ENCODE results near the gene DNASE1L1.

DNA sequence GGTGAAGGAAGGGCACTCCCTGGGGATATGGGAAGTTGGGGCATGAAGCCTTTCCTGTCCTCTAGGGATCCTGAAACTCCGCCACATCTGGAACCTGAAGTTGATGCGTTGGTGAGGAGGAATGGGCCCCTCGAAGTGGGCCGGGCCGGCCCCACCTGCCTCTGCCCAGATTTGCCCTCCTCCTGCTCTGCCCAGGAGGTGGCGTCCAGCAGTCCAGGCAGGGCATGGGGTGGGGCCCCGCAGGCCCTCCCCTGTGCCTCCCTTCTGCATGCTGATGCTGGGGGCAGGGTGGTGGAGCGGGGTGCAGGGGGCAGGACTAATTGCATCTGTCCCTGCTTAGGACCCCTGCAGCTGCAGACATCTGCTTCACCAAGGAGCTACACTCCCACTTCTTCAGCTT is 4.1 kb upstream of the DNASE1L1 start:
- TF ChIP-seq, protein P1, sequence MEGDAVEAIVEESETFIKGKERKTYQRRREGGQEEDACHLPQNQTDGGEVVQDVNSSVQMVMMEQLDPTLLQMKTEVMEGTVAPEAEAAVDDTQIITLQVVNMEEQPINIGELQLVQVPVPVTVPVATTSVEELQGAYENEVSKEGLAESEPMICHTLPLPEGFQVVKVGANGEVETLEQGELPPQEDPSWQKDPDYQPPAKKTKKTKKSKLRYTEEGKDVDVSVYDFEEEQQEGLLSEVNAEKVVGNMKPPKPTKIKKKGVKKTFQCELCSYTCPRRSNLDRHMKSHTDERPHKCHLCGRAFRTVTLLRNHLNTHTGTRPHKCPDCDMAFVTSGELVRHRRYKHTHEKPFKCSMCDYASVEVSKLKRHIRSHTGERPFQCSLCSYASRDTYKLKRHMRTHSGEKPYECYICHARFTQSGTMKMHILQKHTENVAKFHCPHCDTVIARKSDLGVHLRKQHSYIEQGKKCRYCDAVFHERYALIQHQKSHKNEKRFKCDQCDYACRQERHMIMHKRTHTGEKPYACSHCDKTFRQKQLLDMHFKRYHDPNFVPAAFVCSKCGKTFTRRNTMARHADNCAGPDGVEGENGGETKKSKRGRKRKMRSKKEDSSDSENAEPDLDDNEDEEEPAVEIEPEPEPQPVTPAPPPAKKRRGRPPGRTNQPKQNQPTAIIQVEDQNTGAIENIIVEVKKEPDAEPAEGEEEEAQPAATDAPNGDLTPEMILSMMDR (IDR thresholded peaks at IDR 0.05; ENCODE audit: poor library complexity, severe bottlenecking), result no peak
- TF ChIP-seq EZH2 (IDR thresholded peaks at IDR 0.05; ENCODE audit: borderline replicate concordance, insufficient read depth, low read length, poor library complexity, severe bottlenecking) (no peak), POLR2AphosphoS5 (IDR thresholded peaks at IDR 0.05) (no peak), TAF1 (IDR thresholded peaks at IDR 0.05; ENCODE audit: low read depth) (no peak), EP300 (conservative IDR thresholded peaks at IDR 0.05; ENCODE audit: poor library complexity, severe bottlenecking) (no peak), MXI1 (conservative IDR thresholded peaks at IDR 0.05; ENCODE audit: poor library complexity, severe bottlenecking) (no peak)
- TF ChIP-seq, protein P2, sequence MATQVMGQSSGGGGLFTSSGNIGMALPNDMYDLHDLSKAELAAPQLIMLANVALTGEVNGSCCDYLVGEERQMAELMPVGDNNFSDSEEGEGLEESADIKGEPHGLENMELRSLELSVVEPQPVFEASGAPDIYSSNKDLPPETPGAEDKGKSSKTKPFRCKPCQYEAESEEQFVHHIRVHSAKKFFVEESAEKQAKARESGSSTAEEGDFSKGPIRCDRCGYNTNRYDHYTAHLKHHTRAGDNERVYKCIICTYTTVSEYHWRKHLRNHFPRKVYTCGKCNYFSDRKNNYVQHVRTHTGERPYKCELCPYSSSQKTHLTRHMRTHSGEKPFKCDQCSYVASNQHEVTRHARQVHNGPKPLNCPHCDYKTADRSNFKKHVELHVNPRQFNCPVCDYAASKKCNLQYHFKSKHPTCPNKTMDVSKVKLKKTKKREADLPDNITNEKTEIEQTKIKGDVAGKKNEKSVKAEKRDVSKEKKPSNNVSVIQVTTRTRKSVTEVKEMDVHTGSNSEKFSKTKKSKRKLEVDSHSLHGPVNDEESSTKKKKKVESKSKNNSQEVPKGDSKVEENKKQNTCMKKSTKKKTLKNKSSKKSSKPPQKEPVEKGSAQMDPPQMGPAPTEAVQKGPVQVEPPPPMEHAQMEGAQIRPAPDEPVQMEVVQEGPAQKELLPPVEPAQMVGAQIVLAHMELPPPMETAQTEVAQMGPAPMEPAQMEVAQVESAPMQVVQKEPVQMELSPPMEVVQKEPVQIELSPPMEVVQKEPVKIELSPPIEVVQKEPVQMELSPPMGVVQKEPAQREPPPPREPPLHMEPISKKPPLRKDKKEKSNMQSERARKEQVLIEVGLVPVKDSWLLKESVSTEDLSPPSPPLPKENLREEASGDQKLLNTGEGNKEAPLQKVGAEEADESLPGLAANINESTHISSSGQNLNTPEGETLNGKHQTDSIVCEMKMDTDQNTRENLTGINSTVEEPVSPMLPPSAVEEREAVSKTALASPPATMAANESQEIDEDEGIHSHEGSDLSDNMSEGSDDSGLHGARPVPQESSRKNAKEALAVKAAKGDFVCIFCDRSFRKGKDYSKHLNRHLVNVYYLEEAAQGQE (IDR thresholded peaks at IDR 0.05; ENCODE audit: borderline replicate concordance), result no peak

Data from neural cell (in vitro differentiated cells).